SH-SY5Y (cell line): ENCODE data around the gene HOXA6.

Experiments used
- GATA2 ChIP-seq: IDR thresholded peaks from 2 replicates; pipeline ENCODE4 v1.6.1; 2011; ENCODE audit warnings: mild to moderate bottlenecking, low read depth, low read length
- GATA3 ChIP-seq: IDR thresholded peaks from 2 replicates; pipeline ENCODE4 v1.6.1; 2011; ENCODE audit warnings: low read depth, mild to moderate bottlenecking, low read length, moderate library complexity

- TF ChIP-seq GATA2 (no peak), GATA3 (no peak)
Observed at GRCh38 chr7:27161721-27162560, 14.4 kb upstream of the HOXA6 start.
